T-cell (primary cell): ENCODE results near the gene EEFSEC. TPM values are rescaled to one million over a fixed set of nuclear protein-coding genes. Genes with fewer than 3 reads are reported as not detected.

Source experiments
- ATAC-seq, 4 experiments: fragments of 200-7000 bp in 3 of 4; fragments of 150-1000 bp in 1 of 4; cut with Tn5 transposase; replicated peaks in 1 of 4; 1 replicate in 3 of 4; 2 replicates in 1 of 4; pipeline ENCODE4 v1.10.0; 2021; ENCODE audit warnings: moderate library complexity in 3 of 4, mild to moderate bottlenecking in 2 of 4, moderate number of reproducible peaks in 1 of 4
- CTCF ChIA-PET, 2 donors: fragments of 300-600 bp; sonication (Branson Sonifier 250); formaldehyde crosslinking; loops; one replicate each; lab custom pipeline; 2022; ENCODE audit warnings: antibody characterized with exemption in 2 of 2; lab: Charles Lee
- POLR2A ChIA-PET, 2 donors: fragments of 300-600 bp; sonication (Branson Sonifier 250); formaldehyde crosslinking; loops; one replicate each; lab custom pipeline; 2022; ENCODE audit warnings: antibody characterized with exemption in 2 of 2; lab: Charles Lee
- DNase-seq, 35 experiments: peaks; one replicate each; pipeline versions ENCODE4 v3.0.0 to v3.0.0-alpha.2; 2013 to 2023
- H3K27ac ChIP-seq: one replicate; pipeline ENCODE4 v1.5.1; 2013; ENCODE audit warnings: low read length
- H3K27me3 ChIP-seq, 2 experiments: replicated peaks in 1 of 2; 1 replicate in 1 of 2; 2 replicates in 1 of 2; pipeline versions ENCODE4 v1.6.1 to v1.7.0; 2013; ENCODE audit warnings: low read length in 1 of 2, mixed read lengths in 1 of 2; ENCODE audit not compliant: control insufficient read depth in 2 of 2, insufficient read depth in 2 of 2; ENCODE audit errors: extremely low read depth in 1 of 2
- H3K36me3 ChIP-seq, 2 donors: 1 replicate in 1 of 2; 2 replicates in 1 of 2; pipeline versions ENCODE4 v1.6.1 to v1.7.0; 2013; ENCODE audit warnings: low read length in 1 of 2; ENCODE audit not compliant: control insufficient read depth in 2 of 2, insufficient read depth in 1 of 2; ENCODE audit errors: extremely low read depth in 1 of 2
- H3K4me1 ChIP-seq, 2 experiments: 1 replicate in 1 of 2; 2 replicates in 1 of 2; pipeline versions ENCODE4 v1.6.1 to v1.7.0; 2013; ENCODE audit warnings: low read length in 2 of 2, mixed read lengths in 1 of 2; ENCODE audit not compliant: insufficient read depth in 2 of 2, control insufficient read depth in 1 of 2; ENCODE audit errors: extremely low read depth in 1 of 2
- H3K4me3 ChIP-seq, 2 donors: 1 replicate in 1 of 2; 2 replicates in 1 of 2; pipeline versions ENCODE4 v1.5.1 to v1.7.0; 2013; ENCODE audit warnings: mild to moderate bottlenecking in 2 of 2, low read length in 1 of 2, moderate library complexity in 1 of 2; ENCODE audit not compliant: control insufficient read depth in 1 of 2; ENCODE audit errors: extremely low read depth in 1 of 2
- H3K9me3 ChIP-seq: 2 replicates; pipeline ENCODE4 v1.7.0; 2013
- H3K27ac Mint-ChIP-seq, 2 donors: one replicate each; pipeline ENCODE4 v1.8.0; 2020 to 2021; ENCODE audit warnings: mild to moderate bottlenecking in 2 of 2, mixed read lengths in 2 of 2
- H3K27me3 Mint-ChIP-seq, 2 donors: one replicate each; pipeline ENCODE4 v1.8.0; 2021 to 2022; ENCODE audit warnings: mixed read lengths in 2 of 2
- H3K36me3 Mint-ChIP-seq: one replicate; pipeline ENCODE4 v1.8.0; 2021; ENCODE audit warnings: mixed read lengths
- H3K4me1 Mint-ChIP-seq, 3 donors: one replicate each; pipeline ENCODE4 v1.8.0; 2020 to 2022; ENCODE audit warnings: mixed read lengths in 3 of 3, mild to moderate bottlenecking in 1 of 3
- H3K4me3 Mint-ChIP-seq, 3 donors: one replicate each; pipeline ENCODE4 v1.8.0; 2020 to 2022; ENCODE audit warnings: mild to moderate bottlenecking in 3 of 3, mixed read lengths in 3 of 3, moderate library complexity in 3 of 3
- H3K9me3 Mint-ChIP-seq, 3 donors: one replicate each; pipeline ENCODE4 v1.8.0; 2020 to 2022; ENCODE audit warnings: mixed read lengths in 3 of 3
- WGBS: methylation state at CpG from one replicate; pipeline ENCODE4 v1.1.5; 2013; ENCODE audit warnings: missing lambda C conversion rate; ENCODE audit not compliant: insufficient coverage; 5-methylcytosine and 5-hydroxymethylcytosine counted together
- total RNA-seq, 35 experiments: library from RNA in 6 of 35; stranded (reverse) in 6 of 35; fragments of 120-200 nt in 1 of 35; gene quantifications; one replicate each; pipeline versions ENCODE4 v1.2.1 to v1.2.4 and lab custom pipeline; 2013 to 2026

The EEFSEC gene
- total RNA-seq, 5 donors from 2014 or later (not counting 1 experiment from before 2014, with no cell fraction given) = 15.9 to 21.1 (median 19.1) TPM

- peak overlapping the region in 1 of 2 donors; percentile 54 for H3K27ac Mint-ChIP-seq
- H3K4me3 Mint-ChIP-seq = no peak overlapping the region
- Histone ChIP-seq H3K4me3 (no peak overlapping the region), H3K4me1 (peaks cover 12 to 14% of the 10 kb centered on the region in 2 experiments), H3K27ac (no peak overlapping the region), H3K9me3 (no peaks in the 10 kb centered on the region), H3K27me3 (no peaks in the 10 kb centered on the region), H3K36me3 (peaks cover 0 to 3% of the 10 kb centered on the region in 2 donors)
- WGBS = no CpG with 5 or more reads among the region's 1 CpG
- POLR2A ChIA-PET = interaction anchor here in 1 of 2 donors (0.6 to 1.1 kb wide), 2 partner anchors 17 kb away, joined by 3 read pairs; no protein-coding TSS in a partner anchor
- H3K36me3 Mint-ChIP-seq = peaks cover 48% of the 10 kb centered on the region
- no peaks in the 10 kb centered on the region for H3K27me3 Mint-ChIP-seq
- DNase-seq (no peak), ATAC-seq (no peak)
- peaks cover 26 to 49% (median 30%) of the 10 kb centered on the region in 3 donors for H3K4me1 Mint-ChIP-seq
- H3K9me3 Mint-ChIP-seq = peaks cover 0 to 14% (median 0%) of the 10 kb centered on the region in 3 donors
- CTCF ChIA-PET = no interaction called here
These were observed 136.3 kb downstream of the EEFSEC start for GRCh38 chr3:128289534-128289933.

DNA sequence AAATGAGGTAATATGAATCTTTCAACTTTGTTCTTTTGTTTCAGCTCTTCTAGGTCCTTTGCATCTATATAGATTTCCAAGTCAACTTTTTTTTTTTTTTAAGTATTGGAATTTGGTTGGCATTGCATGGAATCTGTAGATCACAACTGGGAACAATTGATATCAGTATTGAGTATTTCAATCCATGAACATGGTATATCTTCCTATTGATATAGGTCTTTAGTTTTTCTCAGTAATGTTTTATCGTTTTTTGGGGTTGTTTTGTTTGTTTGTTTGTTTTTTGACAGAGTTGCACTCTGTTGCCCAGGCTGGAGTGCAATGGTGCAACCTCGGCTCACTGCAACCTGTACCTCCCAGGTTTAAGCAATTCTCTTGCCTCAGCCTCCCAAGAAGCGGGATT, 137.2 kb downstream of the EEFSEC start:
- POLR2A ChIA-PET = interaction anchor here (0.6 to 1.1 kb wide), 2 partner anchors 17 to 18 kb away, joined by 3 to 4 read pairs; no protein-coding TSS in a partner anchor
- peaks cover 43% of the 10 kb centered on the region for H3K36me3 Mint-ChIP-seq

GRCh38 chr3:128293930-128294329, 140.6 kb downstream of the EEFSEC start:
- DNase-seq (peak in 2 of 35 experiments; percentile 6 to 12), ATAC-seq (no peak)
- no peaks in the 10 kb centered on the region for H3K9me3 ChIP-seq
- CTCF ChIA-PET = no interaction called here
- H3K36me3 Mint-ChIP-seq = peaks cover 27% of the 10 kb centered on the region
- H3K27ac Mint-ChIP-seq = peak overlapping the region; percentile 98
- peak overlapping the region in 2 of 3 donors; percentile 36 to 72 for H3K4me3 Mint-ChIP-seq
- POLR2A ChIA-PET = interaction anchor here in 1 of 2 donors (0.6 kb wide), 1 partner anchor 15 kb away, joined by 3 read pairs; no protein-coding TSS in a partner anchor
- peaks cover 28 to 50% of the 10 kb centered on the region in 2 experiments for H3K4me1 ChIP-seq
- no peaks in the 10 kb centered on the region for H3K36me3 ChIP-seq
- peaks cover 0 to 18% (median 5%) of the 10 kb centered on the region in 3 donors for H3K9me3 Mint-ChIP-seq
- H3K27me3 Mint-ChIP-seq = no peaks in the 10 kb centered on the region
- peaks cover 56 to 69% (median 67%) of the 10 kb centered on the region in 3 donors for H3K4me1 Mint-ChIP-seq
- no peaks in the 10 kb centered on the region for H3K27me3 ChIP-seq
- no CpG with 5 or more reads among the region's 1 CpG for WGBS
- H3K27ac ChIP-seq = peak overlapping the region; percentile 78
- no peak overlapping the region for H3K4me3 ChIP-seq

More for the DNA sequence above, 137.2 kb downstream of the EEFSEC start:
- peaks cover 18 to 23% of the 10 kb centered on the region in 2 experiments for H3K4me1 ChIP-seq
- no peak for ATAC-seq
- Mint-ChIP-seq H3K4me1 (peaks cover 36 to 57% (median 39%) of the 10 kb centered on the region in 3 donors), H3K27ac (no peak overlapping the region), H3K9me3 (peaks cover 0 to 14% (median 0%) of the 10 kb centered on the region in 3 donors), H3K4me3 (no peak overlapping the region), H3K27me3 (no peaks in the 10 kb centered on the region)
- no peak for DNase-seq
- no peak overlapping the region for H3K4me3 ChIP-seq
- no CpG with 5 or more reads among the region's 3 CpGs for WGBS
- no peaks in the 10 kb centered on the region for H3K9me3 ChIP-seq
- H3K27me3 ChIP-seq = no peaks in the 10 kb centered on the region
- H3K36me3 ChIP-seq = peaks cover 0 to 3% of the 10 kb centered on the region in 2 donors
- H3K27ac ChIP-seq = no peak overlapping the region
- CTCF ChIA-PET = interaction anchor here in 1 of 2 donors (0.6 kb wide), 1 partner anchor 87 kb away, joined by 3 read pairs; no protein-coding TSS in a partner anchor

- WGBS = no CpG with 5 or more reads among the region's 4 CpGs
- Mint-ChIP-seq H3K27me3 (no peaks in the 10 kb centered on the region), H3K9me3 (peaks cover 0 to 13% (median 5%) of the 10 kb centered on the region in 3 donors), H3K27ac (peak overlapping the region; percentile 98), H3K4me3 (peak overlapping the region; percentile 17 to 72 (median 34)), H3K36me3 (peaks cover 22% of the 10 kb centered on the region), H3K4me1 (peaks cover 56 to 74% (median 67%) of the 10 kb centered on the region in 3 donors)
- CTCF ChIA-PET = no interaction called here
- Histone ChIP-seq H3K4me1 (peaks cover 28 to 50% of the 10 kb centered on the region in 2 experiments), H3K27ac (peak overlapping the region; percentile 78), H3K27me3 (no peaks in the 10 kb centered on the region), H3K36me3 (no peaks in the 10 kb centered on the region), H3K4me3 (no peak overlapping the region), H3K9me3 (no peaks in the 10 kb centered on the region)
- POLR2A ChIA-PET = interaction anchor here in 1 of 2 donors (0.6 kb wide), 1 partner anchor 172 kb away, joined by 3 read pairs; no protein-coding TSS in a partner anchor
- peak in 6 of 35 experiments; percentile 20 to 71 (median 27) for DNase-seq
- ATAC-seq = peak; percentile 70 to 89 (median 86)
These were observed 141.8 kb downstream of the EEFSEC start for GRCh38 chr3:128294999-128295468.

DNA sequence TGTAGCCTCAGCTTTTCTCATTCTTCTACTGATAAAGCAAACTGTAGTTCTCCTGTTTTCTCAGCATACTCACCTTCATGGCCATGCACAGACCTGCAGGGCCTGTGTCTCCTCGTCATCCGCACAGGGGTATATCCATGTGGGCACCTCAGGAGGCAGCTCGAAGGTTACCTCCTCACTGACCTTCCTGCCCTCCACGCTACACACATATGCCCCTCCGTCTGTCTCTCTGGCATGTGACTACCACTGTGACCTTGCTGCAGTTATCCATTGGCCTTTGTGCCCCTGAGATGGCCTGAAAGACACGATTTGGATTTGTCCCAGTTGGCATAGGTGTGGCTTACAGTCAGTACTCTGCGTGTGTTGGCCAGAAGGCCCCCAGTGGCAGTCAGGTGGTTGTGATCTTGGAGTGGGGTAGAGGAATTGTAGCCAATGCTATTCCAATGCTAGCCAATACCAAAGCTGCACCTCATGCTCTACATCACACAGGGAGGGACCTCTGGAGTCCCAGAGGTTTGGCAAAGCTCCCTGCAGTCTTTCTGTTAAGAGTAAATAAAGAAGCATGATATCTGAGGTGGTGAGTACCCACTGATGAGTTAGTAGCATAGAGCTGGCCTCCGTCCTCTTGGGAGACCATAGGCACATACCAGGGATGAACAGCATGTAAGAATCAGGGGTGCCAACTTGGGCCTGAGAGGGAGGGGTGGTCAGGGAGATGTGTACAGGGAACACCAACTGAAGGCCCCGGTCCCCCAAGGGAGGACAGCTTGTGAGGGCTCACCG, 143.4 kb downstream of the EEFSEC start:
- Histone ChIP-seq H3K4me3 (no peak overlapping the region), H3K4me1 (peaks cover 28 to 52% of the 10 kb centered on the region in 2 experiments), H3K36me3 (no peaks in the 10 kb centered on the region), H3K27me3 (no peaks in the 10 kb centered on the region), H3K9me3 (no peaks in the 10 kb centered on the region), H3K27ac (peak overlapping the region; percentile 78)
- peaks cover 61 to 75% (median 68%) of the 10 kb centered on the region in 3 donors for H3K4me1 Mint-ChIP-seq
- peaks cover 0 to 8% (median 5%) of the 10 kb centered on the region in 3 donors for H3K9me3 Mint-ChIP-seq
- peak overlapping the region; percentile 98 for H3K27ac Mint-ChIP-seq
- WGBS = 98% methylated on average over 7 of the region's 10 CpGs
- DNase-seq (peak in 2 of 35 experiments; percentile 5 to 11), ATAC-seq (no peak)
- peaks cover 17% of the 10 kb centered on the region for H3K36me3 Mint-ChIP-seq
- ChIA-PET POLR2A (interaction anchor here in 1 of 2 donors (0.6 kb wide), 1 partner anchor 188 kb away, joined by 3 read pairs; no protein-coding TSS in a partner anchor), CTCF (interaction anchor here in 1 of 2 donors (1.1 kb wide), 1 partner anchor 70 kb away, joined by 3 read pairs; no protein-coding TSS in a partner anchor)
- H3K27me3 Mint-ChIP-seq = no peaks in the 10 kb centered on the region
- peak overlapping the region in 1 of 3 donors; percentile 72 for H3K4me3 Mint-ChIP-seq
